A549 (cell line): Measurements from ENCODE around the gene BTC. TPM values are rescaled to one million over a fixed set of nuclear protein-coding genes. Genes with fewer than 3 reads are reported as not detected.

ENCODE experiments used
- ATAC-seq, 2 experiments: fragments of 200-7000 bp in 1 of 2; fragments of >200 bp in 1 of 2; cut with Nextera tagmentation in 1 of 2; cut with Tn5 transposase in 1 of 2; 3 replicates each; pipeline versions ENCODE4 v1.8.0 to v1.9.1; 2018 to 2020; ENCODE audit warnings: mild to moderate bottlenecking in 1 of 2, moderate library complexity in 1 of 2
- CTCF ChIA-PET: fragments of 300-600 bp; sonication (Branson Sonifier 250); formaldehyde crosslinking; extraction: SDS; loops from one replicate; lab custom pipeline; 2021; ENCODE audit warnings: antibody characterized with exemption, inconsistent platforms; lab: Yijun Ruan, JAX
- POLR2A ChIA-PET: fragments of 350-600 bp; formaldehyde crosslinking; extraction: SDS; loops from one replicate; lab custom pipeline; 2021; ENCODE audit warnings: antibody characterized with exemption, inconsistent platforms; lab: Yijun Ruan, JAX
- DNase-seq, 2 experiments: peaks; one replicate each; pipeline versions ENCODE4 v3.0.0 to v3.0.0-alpha.2; 2011 to 2016; ENCODE audit warnings: low read depth in 1 of 2, low spot score in 1 of 2
- FAIRE-seq: peaks from 2 replicates; lab custom pipeline; 2011; peaks lifted over from hg19 to GRCh38; lab: Jason Lieb, UNC
- H3K27ac ChIP-seq, 2 experiments: fragments of >200 bp; sonication (Bioruptor Twin); formaldehyde crosslinking; 3 replicates each; pipeline ENCODE4 v1.5.1; 2016 to 2017
- H3K4me1 ChIP-seq: fragments of >200 bp; sonication (Bioruptor Twin); formaldehyde crosslinking; 3 replicates; pipeline ENCODE4 v1.6.1; 2016
- H3K4me2 ChIP-seq: fragments of >200 bp; sonication (Bioruptor Twin); formaldehyde crosslinking; 3 replicates; pipeline ENCODE4 v1.6.1; 2016
- H3K4me3 ChIP-seq: fragments of >200 bp; sonication (Bioruptor Twin); formaldehyde crosslinking; 3 replicates; pipeline ENCODE4 v1.5.1; 2016
- H3K9me3 ChIP-seq: fragments of >200 bp; sonication (Bioruptor Twin); formaldehyde crosslinking; 3 replicates; pipeline ENCODE4 v1.6.1; 2016
- BHLHE40 ChIP-seq: IDR thresholded peaks from 2 replicates; pipeline ENCODE4 v1.6.1; 2012; ENCODE audit warnings: low read depth, low read length, inconsistent platforms
- CHD2 ChIP-seq: fragments of 150-350 bp; IDR thresholded peaks from 2 replicates; pipeline ENCODE4 v1.6.1; 2014; ENCODE audit warnings: low read length; ENCODE audit not compliant: partially characterized antibody
- EHF ChIP-seq: fragments of 250-450 bp; sonication (Bioruptor Pico); IDR thresholded peaks from 2 replicates; pipeline ENCODE4 v1.5.0; 2020; ENCODE audit warnings: mild to moderate bottlenecking
- EP300 ChIP-seq, 2 experiments: fragments of >200 bp; sonication (Bioruptor Twin); formaldehyde crosslinking; IDR thresholded peaks; 2 replicates in 1 of 2; 3 replicates in 1 of 2; pipeline ENCODE4 v1.6.1; 2016 to 2017
- ESRRA ChIP-seq: fragments of 150-350 bp; IDR thresholded peaks from 2 replicates; pipeline ENCODE4 v1.6.1; 2014; ENCODE audit warnings: mild to moderate bottlenecking, low read length, borderline replicate concordance
- FOSB ChIP-seq: fragments of 250-450 bp; sonication (Bioruptor Pico); IDR thresholded peaks from 2 replicates; pipeline ENCODE4 v1.5.0; 2020; ENCODE audit warnings: mild to moderate bottlenecking, moderate library complexity
- HEYL ChIP-seq: fragments of 250-450 bp; sonication (Bioruptor Pico); IDR thresholded peaks from 2 replicates; pipeline ENCODE4 v1.8.0; 2021; ENCODE audit warnings: mild to moderate bottlenecking, moderate library complexity
- JUNB ChIP-seq: fragments of >200 bp; sonication (Bioruptor Twin); formaldehyde crosslinking; IDR thresholded peaks from 2 replicates; pipeline ENCODE4 v1.6.1; 2016
- KDM1A ChIP-seq: fragments of 200-600 bp; sonication (generic); IDR thresholded peaks from 2 replicates; pipeline ENCODE4 v1.6.1; 2016; ENCODE audit warnings: low read depth, mild to moderate bottlenecking
- KDM5A ChIP-seq: fragments of 200-600 bp; sonication (generic); IDR thresholded peaks from 2 replicates; pipeline ENCODE4 v1.6.1; 2016; ENCODE audit warnings: antibody characterized with exemption, mild to moderate bottlenecking
- PHF8 ChIP-seq: fragments of 200-600 bp; sonication (generic); IDR thresholded peaks from 2 replicates; pipeline ENCODE4 v1.6.1; 2016; ENCODE audit warnings: low read depth, mild to moderate bottlenecking, antibody characterized with exemption, moderate library complexity, borderline replicate concordance
- POLR2AphosphoS2 ChIP-seq: conservative IDR thresholded peaks from 2 replicates; pipeline ENCODE4 v1.6.1; 2012; ENCODE audit warnings: low read length, improper control_type of control experiment, inconsistent platforms
- RAD21 ChIP-seq, 2 experiments: fragments of >200 bp in 1 of 2; sonication (Bioruptor Twin) in 1 of 2; formaldehyde crosslinking in 1 of 2; IDR thresholded peaks in 1 of 2; conservative IDR thresholded peaks in 1 of 2; 2 replicates in 1 of 2; 3 replicates in 1 of 2; pipeline ENCODE4 v1.6.1; 2012 to 2018; ENCODE audit warnings: inconsistent platforms in 1 of 2
- RARB ChIP-seq: fragments of 250-450 bp; sonication (Bioruptor Pico); IDR thresholded peaks from 2 replicates; pipeline ENCODE4 v1.8.0; 2021; ENCODE audit warnings: mild to moderate bottlenecking, moderate library complexity
- RCOR1 ChIP-seq: fragments of 150-350 bp; IDR thresholded peaks from 2 replicates; pipeline ENCODE4 v1.6.1; 2014; ENCODE audit warnings: antibody characterized with exemption, low read length, low read depth
- RFX5 ChIP-seq: fragments of 450-650 bp; IDR thresholded peaks from 2 replicates; pipeline ENCODE4 v1.7.1; 2014; ENCODE audit warnings: antibody characterized with exemption, mild to moderate bottlenecking, moderate library complexity
- TP53 ChIP-seq: fragments of 250-450 bp; sonication (Bioruptor Pico); IDR thresholded peaks from 2 replicates; pipeline ENCODE4 v1.5.0; 2021; ENCODE audit warnings: mild to moderate bottlenecking, moderate library complexity
- ZC3H11A ChIP-seq: fragments of 450-650 bp; IDR thresholded peaks from 2 replicates; pipeline ENCODE4 v1.6.1; 2014; ENCODE audit warnings: antibody characterized with exemption, mild to moderate bottlenecking
- WGBS: methylation state at CpG from one replicate; pipeline ENCODE4 v1.1.6; 2017; ENCODE audit errors: missing lambda C conversion rate; 5-methylcytosine and 5-hydroxymethylcytosine counted together
- polyA plus RNA-seq, 4 experiments: library from polyadenylated mRNA; depleted of rRNA in 3 of 4; stranded (reverse); fragments of >200 nt; fragmentation: RNase III in 1 of 4; extraction: RNeasy Plus Mini Kit Qiagen cat#74134 plus additional on column Dnase treatment in 1 of 4; gene quantifications; 2 replicates in 3 of 4; 3 replicates in 1 of 4; pipeline ENCODE4 v1.2.3, GENCODE V29; 2011 to 2017
- TF ChIP-seq, protein P1 (sequence below): fragments of 450-650 bp; IDR thresholded peaks from 2 replicates; pipeline ENCODE4 v1.6.1; 2014; ENCODE audit warnings: antibody characterized with exemption
- TF ChIP-seq, protein P2 (sequence below): fragments of 250-450 bp; sonication (Bioruptor Pico); IDR thresholded peaks from 2 replicates; pipeline ENCODE4 v1.5.0; 2021; ENCODE audit warnings: mild to moderate bottlenecking, moderate library complexity, borderline replicate concordance
- TF ChIP-seq, protein P3 (sequence below): IDR thresholded peaks from 2 replicates; pipeline ENCODE4 v1.6.1; 2012
- TF ChIP-seq, protein P4 (sequence below): fragments of >200 bp; sonication (Bioruptor Twin); formaldehyde crosslinking; IDR thresholded peaks from 3 replicates; pipeline ENCODE4 v1.5.1; 2016

BTC gene
- polyA plus RNA-seq, 2 of the 4 experiments (the other 2 are of a cell fraction) = 1.6 to 6.0 TPM

DNA sequence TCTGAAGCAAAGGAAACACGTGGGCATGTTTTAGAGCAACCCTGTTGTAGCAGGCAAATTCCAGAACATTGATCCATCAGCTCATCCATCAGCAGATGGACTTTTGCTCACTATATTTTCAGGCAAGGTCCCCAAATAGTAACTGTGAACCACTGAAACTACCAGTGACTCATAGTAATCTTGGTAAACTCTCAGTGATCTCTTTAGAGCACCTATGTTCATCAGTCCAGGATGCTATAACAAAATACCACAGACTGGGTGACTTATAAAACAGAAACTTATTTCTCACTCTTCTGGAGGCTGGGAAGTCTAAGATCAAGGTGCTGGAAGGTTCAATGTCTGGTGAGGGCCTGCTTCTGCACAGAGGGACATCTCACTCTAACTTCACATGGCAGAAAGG lies 28.9 kb upstream of the BTC start:
- no peak overlapping the region for H3K27ac ChIP-seq
- CTCF ChIA-PET = no interaction called here
- POLR2A ChIA-PET = no interaction called here
- H3K4me2 ChIP-seq = no peak overlapping the region
- DNase-seq (no peak), FAIRE-seq (no peak), ATAC-seq (no peak)
- H3K4me3 ChIP-seq = no peak overlapping the region
- H3K9me3 ChIP-seq = no peaks in the 10 kb centered on the region
- TF ChIP-seq RCOR1 (no peak), FOSB (CRISPR knock-in tag) (no peak), EP300 (IDR thresholded peaks at IDR 0.05) (no peak), RFX5 (no peak), EHF (CRISPR knock-in tag) (no peak), RAD21 (conservative IDR thresholded peaks at IDR 0.05 in 1 of 2, IDR thresholded peaks at IDR 0.05 in 1 of 2) (no peak), TP53 (CRISPR knock-in tag) (no peak), BHLHE40 (no peak), KDM5A (no peak), RARB (CRISPR knock-in tag) (no peak), KDM1A (no peak)
- TF ChIP-seq, protein P1, sequence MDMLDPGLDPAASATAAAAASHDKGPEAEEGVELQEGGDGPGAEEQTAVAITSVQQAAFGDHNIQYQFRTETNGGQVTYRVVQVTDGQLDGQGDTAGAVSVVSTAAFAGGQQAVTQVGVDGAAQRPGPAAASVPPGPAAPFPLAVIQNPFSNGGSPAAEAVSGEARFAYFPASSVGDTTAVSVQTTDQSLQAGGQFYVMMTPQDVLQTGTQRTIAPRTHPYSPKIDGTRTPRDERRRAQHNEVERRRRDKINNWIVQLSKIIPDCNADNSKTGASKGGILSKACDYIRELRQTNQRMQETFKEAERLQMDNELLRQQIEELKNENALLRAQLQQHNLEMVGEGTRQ = no peak
- TF ChIP-seq, protein P2, sequence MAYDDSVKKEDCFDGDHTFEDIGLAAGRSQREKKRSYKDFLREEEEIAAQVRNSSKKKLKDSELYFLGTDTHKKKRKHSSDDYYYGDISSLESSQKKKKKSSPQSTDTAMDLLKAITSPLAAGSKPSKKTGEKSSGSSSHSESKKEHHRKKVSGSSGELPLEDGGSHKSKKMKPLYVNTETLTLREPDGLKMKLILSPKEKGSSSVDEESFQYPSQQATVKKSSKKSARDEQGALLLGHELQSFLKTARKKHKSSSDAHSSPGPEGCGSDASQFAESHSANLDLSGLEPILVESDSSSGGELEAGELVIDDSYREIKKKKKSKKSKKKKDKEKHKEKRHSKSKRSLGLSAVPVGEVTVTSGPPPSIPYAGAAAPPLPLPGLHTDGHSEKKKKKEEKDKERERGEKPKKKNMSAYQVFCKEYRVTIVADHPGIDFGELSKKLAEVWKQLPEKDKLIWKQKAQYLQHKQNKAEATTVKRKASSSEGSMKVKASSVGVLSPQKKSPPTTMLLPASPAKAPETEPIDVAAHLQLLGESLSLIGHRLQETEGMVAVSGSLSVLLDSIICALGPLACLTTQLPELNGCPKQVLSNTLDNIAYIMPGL = no peak
- WGBS = 0% methylated on average over 1 of the region's 1 CpG
- no peaks in the 10 kb centered on the region for H3K4me1 ChIP-seq

DNA sequence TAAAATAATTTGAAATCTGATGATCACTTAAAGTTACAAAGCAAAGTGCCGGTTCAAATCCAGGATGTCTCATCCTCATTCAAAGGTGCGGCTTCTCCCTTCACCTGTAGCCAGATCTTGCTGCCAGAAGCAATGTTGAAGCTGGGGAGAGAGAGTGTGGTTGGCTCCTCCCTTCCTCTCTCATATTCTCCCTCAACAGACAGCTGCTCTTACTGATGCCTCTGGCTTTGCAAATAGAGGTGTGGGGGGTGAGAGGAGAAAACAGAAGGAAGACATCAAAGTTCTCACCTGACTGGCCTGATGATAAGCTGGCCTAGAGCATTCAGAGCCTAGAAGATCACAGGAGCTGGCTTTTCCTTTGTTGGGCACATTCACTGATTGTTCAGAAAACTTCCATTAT lies 28.3 kb upstream of the BTC start:
- Histone ChIP-seq H3K4me2 (no peak overlapping the region), H3K4me3 (no peak overlapping the region), H3K27ac (no peak overlapping the region), H3K4me1 (no peaks in the 10 kb centered on the region), H3K9me3 (no peaks in the 10 kb centered on the region)
- WGBS = 85% methylated on average over 2 of the region's 2 CpGs
- FAIRE-seq (no peak), DNase-seq (no peak), ATAC-seq (no peak)
- TF ChIP-seq, protein P3, sequence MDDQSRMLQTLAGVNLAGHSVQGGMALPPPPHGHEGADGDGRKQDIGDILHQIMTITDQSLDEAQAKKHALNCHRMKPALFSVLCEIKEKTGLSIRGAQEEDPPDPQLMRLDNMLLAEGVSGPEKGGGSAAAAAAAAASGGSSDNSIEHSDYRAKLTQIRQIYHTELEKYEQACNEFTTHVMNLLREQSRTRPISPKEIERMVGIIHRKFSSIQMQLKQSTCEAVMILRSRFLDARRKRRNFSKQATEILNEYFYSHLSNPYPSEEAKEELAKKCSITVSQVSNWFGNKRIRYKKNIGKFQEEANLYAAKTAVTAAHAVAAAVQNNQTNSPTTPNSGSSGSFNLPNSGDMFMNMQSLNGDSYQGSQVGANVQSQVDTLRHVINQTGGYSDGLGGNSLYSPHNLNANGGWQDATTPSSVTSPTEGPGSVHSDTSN = no peak
- TF ChIP-seq POLR2AphosphoS2 (no peak), ESRRA (no peak), HEYL (CRISPR knock-in tag) (no peak), JUNB (no peak), BHLHE40 (no peak), ZC3H11A (no peak), RFX5 (no peak), CHD2 (no peak), PHF8 (no peak)
- TF ChIP-seq, protein P4, sequence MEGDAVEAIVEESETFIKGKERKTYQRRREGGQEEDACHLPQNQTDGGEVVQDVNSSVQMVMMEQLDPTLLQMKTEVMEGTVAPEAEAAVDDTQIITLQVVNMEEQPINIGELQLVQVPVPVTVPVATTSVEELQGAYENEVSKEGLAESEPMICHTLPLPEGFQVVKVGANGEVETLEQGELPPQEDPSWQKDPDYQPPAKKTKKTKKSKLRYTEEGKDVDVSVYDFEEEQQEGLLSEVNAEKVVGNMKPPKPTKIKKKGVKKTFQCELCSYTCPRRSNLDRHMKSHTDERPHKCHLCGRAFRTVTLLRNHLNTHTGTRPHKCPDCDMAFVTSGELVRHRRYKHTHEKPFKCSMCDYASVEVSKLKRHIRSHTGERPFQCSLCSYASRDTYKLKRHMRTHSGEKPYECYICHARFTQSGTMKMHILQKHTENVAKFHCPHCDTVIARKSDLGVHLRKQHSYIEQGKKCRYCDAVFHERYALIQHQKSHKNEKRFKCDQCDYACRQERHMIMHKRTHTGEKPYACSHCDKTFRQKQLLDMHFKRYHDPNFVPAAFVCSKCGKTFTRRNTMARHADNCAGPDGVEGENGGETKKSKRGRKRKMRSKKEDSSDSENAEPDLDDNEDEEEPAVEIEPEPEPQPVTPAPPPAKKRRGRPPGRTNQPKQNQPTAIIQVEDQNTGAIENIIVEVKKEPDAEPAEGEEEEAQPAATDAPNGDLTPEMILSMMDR = no peak
- CTCF ChIA-PET = no interaction called here
- POLR2A ChIA-PET = no interaction called here
